Adipose tissue (tissue), 3 donors: Measurements from ENCODE around the gene BARD1. TPM values are rescaled to one million over a fixed set of nuclear protein-coding genes. Genes with fewer than 3 reads are reported as not detected.
"Not testable (repeated sequence)": the region's sequence is repeated elsewhere in the genome, so short reads cannot be mapped to it uniquely, and the experiment has no call there.

Experiments
- H3K27ac ChIP-seq: one replicate; pipeline ENCODE4 v1.5.1; 2013; ENCODE audit warnings: low read depth, low read length
- WGBS, 3 donors: extraction: QIAGEN DNeasy Blood & Tissue Kit; methylation state at CpG; one replicate each; pipeline ENCODE4 v1.1.7; 2013; 5-methylcytosine and 5-hydroxymethylcytosine counted together
- polyA plus RNA-seq, 3 donors: library from polyadenylated mRNA; stranded (reverse); fragments of 200-250 nt; gene quantifications; one replicate each; pipeline ENCODE4 v1.2.3, GENCODE V29; 2013
- donor health status: healthy with polysubstance abuse.
- donor health status: Bipolar disorder and iron deficiency.
- donor health status: healthy.

BARD1 gene
- polyA plus RNA-seq, 3 donors, result 1.2 to 1.8 (median 1.3) TPM

GRCh38 chr2:214775971-214776370 is 33.5 kb downstream of the BARD1 start:
- H3K27ac ChIP-seq, result no peak overlapping the region

GRCh38 chr2:214774108-214774507 is 35.4 kb downstream of the BARD1 start:
- H3K27ac ChIP-seq, result no peak overlapping the region

GRCh38 chr2:214772443-214773015 is 37.0 kb downstream of the BARD1 start:
- H3K27ac ChIP-seq, result no peak overlapping the region
- WGBS, 3 donors, result 49 to 83% (median 52%) methylated on average over 3 of the region's 3 CpGs

GRCh38 chr2:214765180-214765579 is 44.3 kb downstream of the BARD1 start:
- 95 to 98% (median 97%) methylated on average over 2 of the region's 2 CpGs for WGBS, 3 donors
- H3K27ac ChIP-seq, result no peak overlapping the region

GRCh38 chr2:214753455-214753854 is 56.0 kb downstream of the BARD1 start:
- WGBS, 3 donors, result 46 to 74% (median 71%) methylated on average over 2 of the region's 2 CpGs
- no peak overlapping the region for H3K27ac ChIP-seq

GRCh38 chr2:214750529-214750928 is 59.0 kb downstream of the BARD1 start:
- no peak overlapping the region for H3K27ac ChIP-seq
- 87 to 96% (median 92%) methylated on average over 2 of the region's 2 CpGs for WGBS, 3 donors

- no peak overlapping the region for H3K27ac ChIP-seq
Observed at GRCh38 chr2:214747992-214748391, 61.5 kb downstream of the BARD1 start.

GRCh38 chr2:214742119-214742518 is 67.4 kb downstream of the BARD1 start:
- 95 to 99% (median 96%) methylated on average over 1 of the region's 1 CpG for WGBS, 3 donors
- no peak overlapping the region for H3K27ac ChIP-seq

- H3K27ac ChIP-seq, result no peak overlapping the region
- WGBS, 3 donors, result 66 to 75% (median 73%) methylated on average over 1 of the region's 1 CpG
Observed at GRCh38 chr2:214740867-214741395, 68.6 kb downstream of the BARD1 start.

GRCh38 chr2:214737188-214737587 is 72.3 kb downstream of the BARD1 start:
- 77 to 89% (median 86%) methylated on average over 3 of the region's 3 CpGs for WGBS, 3 donors
- no peak overlapping the region for H3K27ac ChIP-seq

GRCh38 chr2:214730800-214731407 is 78.6 kb downstream of the BARD1 start:
- 82 to 89% (median 86%) methylated on average over 3 of the region's 3 CpGs for WGBS, 3 donors
- H3K27ac ChIP-seq, result no peak overlapping the region

- 82 to 88% (median 84%) methylated on average over 3 of the region's 3 CpGs for WGBS, 3 donors
- no peak overlapping the region for H3K27ac ChIP-seq
Observed at GRCh38 chr2:214730248-214730647, 79.2 kb downstream of the BARD1 start.

- no peak overlapping the region for H3K27ac ChIP-seq
- 97 to 100% (median 98%) methylated on average over 1 of the region's 1 CpG for WGBS, 3 donors
Observed at GRCh38 chr2:214724741-214725140, 84.7 kb downstream of the BARD1 start.

GRCh38 chr2:214717837-214718236 is 91.6 kb downstream of the BARD1 start:
- H3K27ac ChIP-seq, result not testable (repeated sequence)
- WGBS, 3 donors, result 98 to 99% (median 98%) methylated on average over 3 of the region's 3 CpGs

- 96 to 97% (median 96%) methylated on average over 12 of the region's 12 CpGs for WGBS, 3 donors
- no peak overlapping the region for H3K27ac ChIP-seq
Observed at GRCh38 chr2:214716811-214717560, 92.5 kb downstream of the BARD1 start.

GRCh38 chr2:214715025-214715424 is 94.5 kb downstream of the BARD1 start:
- no peak overlapping the region for H3K27ac ChIP-seq
- 0% methylated on average over 1 of the region's 1 CpG for WGBS, 3 donors

GRCh38 chr2:214713080-214713830 is 96.2 kb downstream of the BARD1 start:
- H3K27ac ChIP-seq, result no peak overlapping the region
- 34 to 70% (median 70%) methylated on average over 8 of the region's 8 CpGs for WGBS, 3 donors

GRCh38 chr2:214710729-214711128 is 98.8 kb downstream of the BARD1 start:
- WGBS, 3 donors, result 88 to 95% (median 92%) methylated on average over 2 of the region's 2 CpGs
- H3K27ac ChIP-seq, result no peak overlapping the region

GRCh38 chr2:214706986-214707385 is 102.5 kb downstream of the BARD1 start:
- WGBS, 3 donors, result 27 to 40% (median 40%) methylated on average over 2 of the region's 2 CpGs
- H3K27ac ChIP-seq, result no peak overlapping the region
